Glomerular visceral epithelial cell (primary cell): ENCODE results near the gene KCNA2.

Source experiments
- DNase-seq: peaks from one replicate; pipeline ENCODE4 v3.0.0-alpha.2; 2016; ENCODE audit errors: extremely low spot score

The KCNA2 gene

GRCh38 chr1:110602466-110602865 is 3.7 kb downstream of the KCNA2 start:
- DNase-seq: no peak

GRCh38 chr1:110601332-110601731 is 4.8 kb downstream of the KCNA2 start:
- no peak for DNase-seq

GRCh38 chr1:110600716-110601115 is 5.4 kb downstream of the KCNA2 start:
- DNase-seq: no peak

GRCh38 chr1:110597966-110598365 is 8.2 kb downstream of the KCNA2 start:
- DNase-seq: no peak

- no peak for DNase-seq
Observed at GRCh38 chr1:110596312-110596711, 9.8 kb downstream of the KCNA2 start.

- DNase-seq: no peak
Observed at GRCh38 chr1:110595353-110595710, 10.8 kb downstream of the KCNA2 start.

- no peak for DNase-seq
Observed at GRCh38 chr1:110594456-110595352, 11.5 kb downstream of the KCNA2 start.

- DNase-seq: no peak
Observed at GRCh38 chr1:110593902-110594301, 12.3 kb downstream of the KCNA2 start.

GRCh38 chr1:110591956-110592355 is 14.2 kb downstream of the KCNA2 start:
- no peak for DNase-seq

- DNase-seq: no peak
Observed at GRCh38 chr1:110588991-110589390, 17.2 kb downstream of the KCNA2 start.

GRCh38 chr1:110588486-110588885 is 17.7 kb downstream of the KCNA2 start:
- no peak for DNase-seq

- no peak for DNase-seq
Observed at GRCh38 chr1:110587906-110588305, 18.3 kb downstream of the KCNA2 start.

- DNase-seq: no peak
Observed at GRCh38 chr1:110585481-110585880, 20.7 kb downstream of the KCNA2 start.

- no peak for DNase-seq
Observed at GRCh38 chr1:110584045-110584444, 22.1 kb downstream of the KCNA2 start.

GRCh38 chr1:110583505-110583904 is 22.7 kb downstream of the KCNA2 start:
- no peak for DNase-seq

GRCh38 chr1:110582378-110582777 is 23.8 kb downstream of the KCNA2 start:
- no peak for DNase-seq

- no peak for DNase-seq
Observed at GRCh38 chr1:110581682-110582145, 24.4 kb downstream of the KCNA2 start.

GRCh38 chr1:110580244-110580643 is 25.9 kb downstream of the KCNA2 start:
- no peak for DNase-seq

GRCh38 chr1:110579460-110579859 is 26.7 kb downstream of the KCNA2 start:
- no peak for DNase-seq

GRCh38 chr1:110576441-110576840 is 29.7 kb downstream of the KCNA2 start:
- no peak for DNase-seq

- no peak for DNase-seq
Observed at GRCh38 chr1:110573314-110573713, 32.8 kb downstream of the KCNA2 start.

- no peak for DNase-seq
Observed at GRCh38 chr1:110572751-110573150, 33.4 kb downstream of the KCNA2 start.

- no peak for DNase-seq
Observed at GRCh38 chr1:110570901-110571300, 35.3 kb downstream of the KCNA2 start.

GRCh38 chr1:110570307-110570706 is 35.9 kb downstream of the KCNA2 start:
- no peak for DNase-seq
